WTC11 (cell line): ENCODE results near the gene YWHAQ. TPM values are rescaled to one million over a fixed set of nuclear protein-coding genes. Genes with fewer than 3 reads are reported as not detected.

Experiments used
- ATAC-seq: fragments of 200-7000 bp; cut with Tn5 transposase; 2 replicates; pipeline ENCODE4 v1.10.0; 2021; ENCODE audit warnings: mild to moderate bottlenecking, moderate library complexity
- CTCF ChIA-PET: fragments of 300-600 bp; sonication (Branson Sonifier 250); formaldehyde crosslinking; loops from one replicate; lab custom pipeline; 2021; ENCODE audit warnings: antibody characterized with exemption; lab: Charles Lee
- POLR2A ChIA-PET: fragments of 350-600 bp; sonication (Branson Sonifier 250); formaldehyde crosslinking; loops from one replicate; lab custom pipeline; 2021; ENCODE audit warnings: antibody characterized with exemption; lab: Charles Lee
- DNase-seq: peaks from one replicate; pipeline ENCODE4 v3.0.0; 2021; ENCODE audit warnings: low spot score
- H3K27ac Mint-ChIP-seq: 2 replicates; pipeline ENCODE4 v1.8.0; 2021; ENCODE audit warnings: mixed read lengths
- H3K27me3 Mint-ChIP-seq: 2 replicates; pipeline ENCODE4 v1.8.0; 2021; ENCODE audit warnings: low read depth, mild to moderate bottlenecking, moderate library complexity, mixed read lengths
- H3K36me3 Mint-ChIP-seq: 2 replicates; pipeline ENCODE4 v1.8.0; 2021; ENCODE audit warnings: mixed read lengths
- H3K4me1 Mint-ChIP-seq: 2 replicates; pipeline ENCODE4 v1.8.0; 2022; ENCODE audit warnings: mixed read lengths
- H3K4me3 Mint-ChIP-seq: 2 replicates; pipeline ENCODE4 v1.8.0; 2021; ENCODE audit warnings: mild to moderate bottlenecking, moderate library complexity, mixed read lengths
- H3K9me3 Mint-ChIP-seq: 2 replicates; pipeline ENCODE4 v1.8.0; 2021; ENCODE audit warnings: mixed read lengths
- ELF4 ChIP-seq: sonication (generic); formaldehyde crosslinking; IDR thresholded peaks from 2 replicates; pipeline ENCODE4 v1.8.1; 2022; ENCODE audit warnings: low read depth, mild to moderate bottlenecking, moderate library complexity, missing genetic modification reagents
- EMX1 ChIP-seq: fragments of 250-450 bp; sonication (Bioruptor Pico); IDR thresholded peaks from 2 replicates; pipeline ENCODE4 v1.8.0; 2021; ENCODE audit warnings: mild to moderate bottlenecking
- GABPB1 ChIP-seq: sonication (generic); formaldehyde crosslinking; IDR thresholded peaks from 2 replicates; pipeline ENCODE4 v1.8.1; 2023; ENCODE audit warnings: mild to moderate bottlenecking, missing genetic modification reagents
- HMGXB4 ChIP-seq: sonication (generic); formaldehyde crosslinking; IDR thresholded peaks from 2 replicates; pipeline ENCODE4 v1.8.1; 2023; ENCODE audit warnings: mild to moderate bottlenecking, moderate library complexity, missing genetic modification reagents
- NR3C1 ChIP-seq: sonication (generic); formaldehyde crosslinking; conservative IDR thresholded peaks from 2 replicates; pipeline ENCODE4 v1.8.1; 2023; ENCODE audit warnings: low read depth, mild to moderate bottlenecking, missing genetic modification reagents
- SMAD4 ChIP-seq: sonication (generic); formaldehyde crosslinking; IDR thresholded peaks from 2 replicates; pipeline ENCODE4 v1.8.0; 2022; ENCODE audit warnings: mild to moderate bottlenecking, missing genetic modification reagents
- SOX15 ChIP-seq: fragments of 250-450 bp; sonication (Bioruptor Pico); IDR thresholded peaks from 2 replicates; pipeline ENCODE4 v1.9.0; 2021; ENCODE audit warnings: mild to moderate bottlenecking
- ZNF121 ChIP-seq: sonication (generic); formaldehyde crosslinking; IDR thresholded peaks from 2 replicates; pipeline ENCODE4 v1.8.0; 2023; ENCODE audit warnings: missing genetic modification reagents
- ZNF138 ChIP-seq: sonication (generic); formaldehyde crosslinking; conservative IDR thresholded peaks from 2 replicates; pipeline ENCODE4 v1.8.1; 2022; ENCODE audit warnings: mild to moderate bottlenecking, moderate library complexity, missing genetic modification reagents
- total RNA-seq: library from RNA; stranded (reverse); gene quantifications from 3 replicates; pipeline ENCODE4 v1.2.3, GENCODE V29; 2021
- TF ChIP-seq, protein P1 (sequence below): sonication (generic); formaldehyde crosslinking; IDR thresholded peaks from 2 replicates; pipeline ENCODE4 v1.8.0; 2022; ENCODE audit warnings: mild to moderate bottlenecking, missing genetic modification reagents
- TF ChIP-seq, protein P2 (sequence below): fragments of 250-450 bp; sonication (Bioruptor Pico); conservative IDR thresholded peaks from 2 replicates; pipeline ENCODE4 v1.9.0; 2021; ENCODE audit warnings: mild to moderate bottlenecking
- TF ChIP-seq, protein P3 (sequence below): fragments of 250-450 bp; sonication (Bioruptor Pico); IDR thresholded peaks from 2 replicates; pipeline ENCODE4 v1.8.0; 2021; ENCODE audit warnings: mild to moderate bottlenecking
- TF ChIP-seq, protein P4 (sequence below): sonication (generic); formaldehyde crosslinking; IDR thresholded peaks from 2 replicates; pipeline ENCODE4 v1.8.1; 2023; ENCODE audit warnings: mild to moderate bottlenecking, missing genetic modification reagents, borderline replicate concordance

Gene YWHAQ
- total RNA-seq, 1 experiment from 2014 or later = 395 TPM

GRCh38 chr2:9661261-9661660 lies 30.5 kb upstream of the YWHAQ start:
- POLR2A ChIA-PET = no interaction called here
- H3K9me3 Mint-ChIP-seq = peaks cover 5% of the 10 kb centered on the region
- ATAC-seq (no peak), DNase-seq (no peak)
- TF ChIP-seq ELF4 (CRISPR knock-in tag) (no peak), ZNF121 (CRISPR knock-in tag) (no peak), GABPB1 (CRISPR knock-in tag) (no peak)
- no peaks in the 10 kb centered on the region; the same call in 1 of the 2 replicates for H3K36me3 Mint-ChIP-seq
- H3K4me1 Mint-ChIP-seq = peaks cover 3% of the 10 kb centered on the region; the same call in 1 of the 2 replicates
- no peak overlapping the region for H3K4me3 Mint-ChIP-seq
- H3K27ac Mint-ChIP-seq = no peak overlapping the region
- CTCF ChIA-PET = no interaction called here
- H3K27me3 Mint-ChIP-seq = no peaks in the 10 kb centered on the region; the same call in 1 of the 2 replicates

DNA sequence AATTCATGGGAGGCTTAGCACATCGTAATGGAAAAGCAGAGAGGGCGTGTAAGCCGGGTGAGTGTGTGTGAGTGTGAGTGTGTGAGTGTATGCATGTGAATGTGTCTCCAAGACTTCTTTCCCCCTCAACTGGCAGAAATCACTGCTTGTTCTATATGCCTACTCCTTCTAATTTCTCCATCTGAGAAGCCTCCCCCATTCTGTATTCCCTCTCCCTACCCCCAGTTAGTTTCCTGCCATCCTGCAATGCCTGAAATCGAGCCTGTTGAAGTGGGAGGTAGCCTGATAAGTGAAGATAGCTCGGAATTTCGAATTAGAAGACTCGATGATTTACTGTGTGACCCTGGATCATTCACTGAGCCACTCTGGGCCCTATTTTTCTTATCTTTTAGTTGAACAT lies 30.0 kb upstream of the YWHAQ start:
- peaks cover 3% of the 10 kb centered on the region; the same call in 1 of the 2 replicates for H3K4me1 Mint-ChIP-seq
- H3K27me3 Mint-ChIP-seq = no peaks in the 10 kb centered on the region; the same call in 1 of the 2 replicates
- no peaks in the 10 kb centered on the region; the same call in 1 of the 2 replicates for H3K36me3 Mint-ChIP-seq
- ChIA-PET POLR2A (no interaction called here), CTCF (no interaction called here)
- no peak for ATAC-seq
- no peak overlapping the region for H3K4me3 Mint-ChIP-seq
- H3K27ac Mint-ChIP-seq = no peak overlapping the region
- TF ChIP-seq, protein P1, sequence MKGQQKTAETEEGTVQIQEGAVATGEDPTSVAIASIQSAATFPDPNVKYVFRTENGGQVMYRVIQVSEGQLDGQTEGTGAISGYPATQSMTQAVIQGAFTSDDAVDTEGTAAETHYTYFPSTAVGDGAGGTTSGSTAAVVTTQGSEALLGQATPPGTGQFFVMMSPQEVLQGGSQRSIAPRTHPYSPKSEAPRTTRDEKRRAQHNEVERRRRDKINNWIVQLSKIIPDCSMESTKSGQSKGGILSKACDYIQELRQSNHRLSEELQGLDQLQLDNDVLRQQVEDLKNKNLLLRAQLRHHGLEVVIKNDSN (CRISPR knock-in tag) = no peak
- TF ChIP-seq, protein P2, sequence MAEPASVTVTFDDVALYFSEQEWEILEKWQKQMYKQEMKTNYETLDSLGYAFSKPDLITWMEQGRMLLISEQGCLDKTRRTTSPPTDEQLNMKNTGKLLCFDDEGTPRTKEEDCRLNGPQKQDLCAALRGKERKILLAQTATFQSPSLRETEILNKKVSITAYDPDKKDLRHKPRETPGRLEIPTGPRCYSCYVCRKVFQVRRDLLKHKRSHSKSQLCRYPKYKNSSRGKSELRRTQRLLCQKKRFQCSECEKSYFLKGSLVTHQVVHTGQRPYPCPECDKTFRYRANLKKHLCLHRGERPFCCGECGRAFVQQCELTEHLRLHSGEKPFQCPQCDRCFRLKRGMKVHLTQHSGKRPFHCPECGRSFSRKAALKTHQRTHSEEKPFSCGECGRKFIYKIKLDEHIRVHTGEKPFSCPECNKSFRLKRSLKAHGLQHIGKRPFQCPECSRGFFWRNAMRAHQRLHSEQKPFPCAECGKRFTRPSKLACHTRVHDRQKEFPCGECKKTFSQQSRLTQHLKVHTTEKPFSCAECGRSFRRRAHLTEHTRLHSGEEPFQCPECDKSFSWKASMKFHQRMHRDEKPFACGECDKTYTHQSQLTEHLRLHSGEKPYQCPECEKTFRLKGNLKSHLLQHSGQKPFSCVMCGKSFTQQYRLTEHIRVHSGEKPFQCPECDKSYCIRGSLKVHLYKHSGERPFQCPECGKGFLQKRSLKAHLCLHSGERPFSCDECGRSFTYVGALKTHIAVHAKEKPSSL (CRISPR knock-in tag) = no peak
- TF ChIP-seq NR3C1 (CRISPR knock-in tag) = no peak
- no peak for TF ChIP-seq HMGXB4
- no peak for TF ChIP-seq ZNF138 (CRISPR knock-in tag)
- TF ChIP-seq EMX1 (CRISPR knock-in tag) = no peak
- TF ChIP-seq, protein P3, sequence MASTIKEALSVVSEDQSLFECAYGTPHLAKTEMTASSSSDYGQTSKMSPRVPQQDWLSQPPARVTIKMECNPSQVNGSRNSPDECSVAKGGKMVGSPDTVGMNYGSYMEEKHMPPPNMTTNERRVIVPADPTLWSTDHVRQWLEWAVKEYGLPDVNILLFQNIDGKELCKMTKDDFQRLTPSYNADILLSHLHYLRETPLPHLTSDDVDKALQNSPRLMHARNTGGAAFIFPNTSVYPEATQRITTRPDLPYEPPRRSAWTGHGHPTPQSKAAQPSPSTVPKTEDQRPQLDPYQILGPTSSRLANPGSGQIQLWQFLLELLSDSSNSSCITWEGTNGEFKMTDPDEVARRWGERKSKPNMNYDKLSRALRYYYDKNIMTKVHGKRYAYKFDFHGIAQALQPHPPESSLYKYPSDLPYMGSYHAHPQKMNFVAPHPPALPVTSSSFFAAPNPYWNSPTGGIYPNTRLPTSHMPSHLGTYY = no peak
- peaks cover 5% of the 10 kb centered on the region for H3K9me3 Mint-ChIP-seq
- DNase-seq = no peak

GRCh38 chr2:9660154-9660553 lies 29.4 kb upstream of the YWHAQ start:
- POLR2A ChIA-PET = no interaction called here

More at GRCh38 chr2:9660154-9660553, 29.4 kb upstream of the YWHAQ start:
- H3K9me3 Mint-ChIP-seq = peaks cover 5% of the 10 kb centered on the region
- H3K36me3 Mint-ChIP-seq = no peaks in the 10 kb centered on the region; the same call in 1 of the 2 replicates
- TF ChIP-seq SOX15 (CRISPR knock-in tag) (no peak), ZNF121 (CRISPR knock-in tag) (no peak), NR3C1 (CRISPR knock-in tag) (no peak), GABPB1 (CRISPR knock-in tag) (no peak), SMAD4 (CRISPR knock-in tag) (no peak)
- TF ChIP-seq, protein P3 = no peak
- TF ChIP-seq, protein P4, sequence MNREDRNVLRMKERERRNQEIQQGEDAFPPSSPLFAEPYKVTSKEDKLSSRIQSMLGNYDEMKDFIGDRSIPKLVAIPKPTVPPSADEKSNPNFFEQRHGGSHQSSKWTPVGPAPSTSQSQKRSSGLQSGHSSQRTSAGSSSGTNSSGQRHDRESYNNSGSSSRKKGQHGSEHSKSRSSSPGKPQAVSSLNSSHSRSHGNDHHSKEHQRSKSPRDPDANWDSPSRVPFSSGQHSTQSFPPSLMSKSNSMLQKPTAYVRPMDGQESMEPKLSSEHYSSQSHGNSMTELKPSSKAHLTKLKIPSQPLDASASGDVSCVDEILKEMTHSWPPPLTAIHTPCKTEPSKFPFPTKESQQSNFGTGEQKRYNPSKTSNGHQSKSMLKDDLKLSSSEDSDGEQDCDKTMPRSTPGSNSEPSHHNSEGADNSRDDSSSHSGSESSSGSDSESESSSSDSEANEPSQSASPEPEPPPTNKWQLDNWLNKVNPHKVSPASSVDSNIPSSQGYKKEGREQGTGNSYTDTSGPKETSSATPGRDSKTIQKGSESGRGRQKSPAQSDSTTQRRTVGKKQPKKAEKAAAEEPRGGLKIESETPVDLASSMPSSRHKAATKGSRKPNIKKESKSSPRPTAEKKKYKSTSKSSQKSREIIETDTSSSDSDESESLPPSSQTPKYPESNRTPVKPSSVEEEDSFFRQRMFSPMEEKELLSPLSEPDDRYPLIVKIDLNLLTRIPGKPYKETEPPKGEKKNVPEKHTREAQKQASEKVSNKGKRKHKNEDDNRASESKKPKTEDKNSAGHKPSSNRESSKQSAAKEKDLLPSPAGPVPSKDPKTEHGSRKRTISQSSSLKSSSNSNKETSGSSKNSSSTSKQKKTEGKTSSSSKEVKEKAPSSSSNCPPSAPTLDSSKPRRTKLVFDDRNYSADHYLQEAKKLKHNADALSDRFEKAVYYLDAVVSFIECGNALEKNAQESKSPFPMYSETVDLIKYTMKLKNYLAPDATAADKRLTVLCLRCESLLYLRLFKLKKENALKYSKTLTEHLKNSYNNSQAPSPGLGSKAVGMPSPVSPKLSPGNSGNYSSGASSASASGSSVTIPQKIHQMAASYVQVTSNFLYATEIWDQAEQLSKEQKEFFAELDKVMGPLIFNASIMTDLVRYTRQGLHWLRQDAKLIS (CRISPR knock-in tag) = no peak
- H3K27ac Mint-ChIP-seq = no peak overlapping the region
- CTCF ChIA-PET = no interaction called here
- H3K4me1 Mint-ChIP-seq = peaks cover 3% of the 10 kb centered on the region; the same call in 1 of the 2 replicates
- H3K4me3 Mint-ChIP-seq = no peak overlapping the region
- no peak for DNase-seq
- ATAC-seq = no peak
- no peaks in the 10 kb centered on the region; the same call in 1 of the 2 replicates for H3K27me3 Mint-ChIP-seq
